Keratinocyte (primary cell): ENCODE data around the gene SYCN. TPM values are rescaled to one million over a fixed set of nuclear protein-coding genes. Genes with fewer than 3 reads are reported as not detected.

ENCODE experiments used
- DNase-seq: peaks from one replicate; pipeline ENCODE4 v3.0.0-alpha.2; 2011; ENCODE audit warnings: low read depth, missing footprints, low spot score
- FAIRE-seq: peaks from 2 replicates; lab custom pipeline; 2011; peaks lifted over from hg19 to GRCh38; lab: Jason Lieb, UNC
- H2AFZ ChIP-seq: 2 replicates; pipeline ENCODE4 v1.6.0; 2012; ENCODE audit warnings: low read length, control low read depth, inconsistent platforms; ENCODE audit not compliant: control insufficient read depth
- H3K27ac ChIP-seq: 2 replicates; pipeline ENCODE4 v1.5.1; 2011; ENCODE audit warnings: low read length; ENCODE audit not compliant: control insufficient read depth, insufficient read depth
- H3K27me3 ChIP-seq: 3 replicates; pipeline ENCODE4 v1.6.0; 2011; ENCODE audit warnings: low read length; ENCODE audit not compliant: control insufficient read depth, insufficient read depth; ENCODE audit errors: extremely low read depth
- H3K36me3 ChIP-seq, 2 experiments: 2 replicates in 1 of 2; 3 replicates in 1 of 2; pipeline ENCODE4 v1.5.1; 2011; ENCODE audit warnings: low read length in 2 of 2, mild to moderate bottlenecking in 1 of 2; ENCODE audit not compliant: control insufficient read depth in 2 of 2, insufficient read depth in 2 of 2; ENCODE audit errors: extremely low read depth in 1 of 2
- H3K4me1 ChIP-seq: 3 replicates; pipeline ENCODE4 v1.5.1; 2011; ENCODE audit warnings: low read length; ENCODE audit not compliant: control insufficient read depth, insufficient read depth; ENCODE audit errors: extremely low read depth
- H3K4me2 ChIP-seq: 3 replicates; pipeline ENCODE4 v1.6.0; 2011; ENCODE audit warnings: low read depth, low read length; ENCODE audit not compliant: control insufficient read depth, insufficient read depth; ENCODE audit errors: extremely low read depth
- H3K4me3 ChIP-seq, 3 experiments: fragments of 200-600 bp in 1 of 3; sonication (generic) in 1 of 3; 2 replicates in 2 of 3; 3 replicates in 1 of 3; pipeline ENCODE4 v1.5.1; 2011 to 2016; ENCODE audit warnings: low read length in 3 of 3, mild to moderate bottlenecking in 3 of 3, control low read depth in 2 of 3, inconsistent platforms in 1 of 3, low read depth in 1 of 3, mixed read lengths in 1 of 3, mixed run types in 1 of 3, moderate library complexity in 1 of 3; ENCODE audit not compliant: control insufficient read depth in 2 of 3, insufficient read depth in 2 of 3; ENCODE audit errors: extremely low read depth in 1 of 3
- H3K79me2 ChIP-seq: 2 replicates; pipeline ENCODE4 v1.6.0; 2012; ENCODE audit warnings: low read length; ENCODE audit not compliant: control insufficient read depth, insufficient read depth
- H3K9ac ChIP-seq: 3 replicates; pipeline ENCODE4 v1.6.0; 2011; ENCODE audit warnings: low read length; ENCODE audit not compliant: control insufficient read depth, insufficient read depth; ENCODE audit errors: extremely low read depth
- H3K9me1 ChIP-seq: 3 replicates; pipeline ENCODE4 v1.6.0; 2011; ENCODE audit warnings: low read length; ENCODE audit not compliant: control insufficient read depth, insufficient read depth; ENCODE audit errors: extremely low read depth
- H3K9me3 ChIP-seq: 2 replicates; pipeline ENCODE4 v1.5.1; 2012; ENCODE audit warnings: low read depth, low read length; ENCODE audit not compliant: control insufficient read depth
- H4K20me1 ChIP-seq: 3 replicates; pipeline ENCODE4 v1.6.0; 2011; ENCODE audit warnings: low read length; ENCODE audit not compliant: control insufficient read depth, insufficient read depth; ENCODE audit errors: extremely low read depth
- EZH2 ChIP-seq: IDR thresholded peaks from one replicate; pipeline ENCODE4 v1.6.1; 2012; ENCODE audit warnings: inconsistent platforms, mild to moderate bottlenecking, low read length, moderate library complexity
- dilution Hi-C: fragments of 300-500 bp; cut with MboI; formaldehyde crosslinking; loops from one replicate; pipeline ENCODE4 v1.7.0; 2020; ENCODE audit warnings: low sequenced_read_pairs; ENCODE audit not compliant: extremely low pct_ligation_motif_present
- polyA plus RNA-seq, 5 experiments: library from polyadenylated mRNA; depleted of rRNA in 3 of 5; stranded (reverse) in 3 of 5; stranded (forward) in 1 of 5; unstranded in 1 of 5; fragments of >200 nt; gene quantifications; 1 replicate in 1 of 5; 2 replicates in 3 of 5; 3 replicates in 1 of 5; pipeline versions ENCODE4 v1.2.1 to v1.2.3, GENCODE V29; 2011 to 2012; ENCODE audit warnings: missing spikeins in 2 of 5, low read depth in 1 of 5, low replicate concordance in 1 of 5
- TF ChIP-seq, protein P1 (sequence below), 3 experiments: IDR thresholded peaks in 1 of 3; conservative IDR thresholded peaks in 1 of 3; optimal IDR thresholded peaks in 1 of 3; 2 replicates in 2 of 3; 3 replicates in 1 of 3; pipeline versions ENCODE3 to v1.5.1; 2011; ENCODE audit warnings: low read length in 3 of 3, mild to moderate bottlenecking in 3 of 3, moderate library complexity in 2 of 3, control low read depth in 1 of 3, inconsistent platforms in 1 of 3; ENCODE audit not compliant: insufficient read depth in 2 of 3; ENCODE audit errors: extremely low read depth in 1 of 3

Gene SYCN
- polyA plus RNA-seq, 1 donor (not counting 4 experiments of a cell fraction or from before 2014, with no cell fraction given): not detected

- H3K79me2 ChIP-seq: peaks cover 62% of the 10 kb centered on the region
- H3K27me3 ChIP-seq: no peaks in the 10 kb centered on the region
- no peaks in the 10 kb centered on the region for H4K20me1 ChIP-seq
- dilution Hi-C loops: no loop called here
- peaks cover 38% of the 10 kb centered on the region for H3K4me1 ChIP-seq
- TF ChIP-seq, protein P1, sequence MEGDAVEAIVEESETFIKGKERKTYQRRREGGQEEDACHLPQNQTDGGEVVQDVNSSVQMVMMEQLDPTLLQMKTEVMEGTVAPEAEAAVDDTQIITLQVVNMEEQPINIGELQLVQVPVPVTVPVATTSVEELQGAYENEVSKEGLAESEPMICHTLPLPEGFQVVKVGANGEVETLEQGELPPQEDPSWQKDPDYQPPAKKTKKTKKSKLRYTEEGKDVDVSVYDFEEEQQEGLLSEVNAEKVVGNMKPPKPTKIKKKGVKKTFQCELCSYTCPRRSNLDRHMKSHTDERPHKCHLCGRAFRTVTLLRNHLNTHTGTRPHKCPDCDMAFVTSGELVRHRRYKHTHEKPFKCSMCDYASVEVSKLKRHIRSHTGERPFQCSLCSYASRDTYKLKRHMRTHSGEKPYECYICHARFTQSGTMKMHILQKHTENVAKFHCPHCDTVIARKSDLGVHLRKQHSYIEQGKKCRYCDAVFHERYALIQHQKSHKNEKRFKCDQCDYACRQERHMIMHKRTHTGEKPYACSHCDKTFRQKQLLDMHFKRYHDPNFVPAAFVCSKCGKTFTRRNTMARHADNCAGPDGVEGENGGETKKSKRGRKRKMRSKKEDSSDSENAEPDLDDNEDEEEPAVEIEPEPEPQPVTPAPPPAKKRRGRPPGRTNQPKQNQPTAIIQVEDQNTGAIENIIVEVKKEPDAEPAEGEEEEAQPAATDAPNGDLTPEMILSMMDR (optimal IDR thresholded peaks at IDR 0.05 in 1 of 3, IDR thresholded peaks at IDR 0.05 in 1 of 3, conservative IDR thresholded peaks at IDR 0.05 in 1 of 3; ENCODE audit: extremely low read depth in 1 of 3, insufficient read depth in 2 of 3, low read length in 3 of 3): no peak
- no peak for TF ChIP-seq EZH2
- no peak overlapping the region for H2AFZ ChIP-seq
- FAIRE-seq (no peak), DNase-seq (no peak)
- peak overlapping the region; percentile 52 for H3K9ac ChIP-seq
- no peaks in the 10 kb centered on the region for H3K9me3 ChIP-seq
- peak overlapping the region in 2 of 3 experiments; percentile 19 to 34 for H3K4me3 ChIP-seq
- H3K4me2 ChIP-seq: peak overlapping the region; percentile 37
- peak overlapping the region; percentile 63 for H3K27ac ChIP-seq
- H3K9me1 ChIP-seq: peaks cover 4% of the 10 kb centered on the region
- H3K36me3 ChIP-seq: no peaks in the 10 kb centered on the region
Measured at GRCh38 chr19:39155114-39155700, 48.9 kb downstream of the SYCN start.

GRCh38 chr19:39154629-39155100 lies 49.4 kb downstream of the SYCN start:
- Histone ChIP-seq H3K9me3 (no peaks in the 10 kb centered on the region), H3K4me2 (peak overlapping the region; percentile 37), H3K9me1 (peaks cover 4% of the 10 kb centered on the region), H3K9ac (peak overlapping the region; percentile 52), H3K4me3 (peak overlapping the region in 2 of 3 experiments; percentile 19 to 34), H3K27ac (peak overlapping the region; percentile 63), H3K79me2 (peaks cover 63% of the 10 kb centered on the region), H3K27me3 (no peaks in the 10 kb centered on the region), H3K36me3 (no peaks in the 10 kb centered on the region), H3K4me1 (peaks cover 33% of the 10 kb centered on the region), H2AFZ (no peak overlapping the region), H4K20me1 (no peaks in the 10 kb centered on the region)
- no peak for DNase-seq
- dilution Hi-C loops: no loop called here
- TF ChIP-seq EZH2: no peak
- TF ChIP-seq, protein P1 (optimal IDR thresholded peaks at IDR 0.05 in 1 of 3, IDR thresholded peaks at IDR 0.05 in 1 of 3, conservative IDR thresholded peaks at IDR 0.05 in 1 of 3; ENCODE audit: extremely low read depth in 1 of 3, insufficient read depth in 2 of 3, low read length in 3 of 3): peak in 2 of 3 experiments; percentile 24 to 25
- peak; percentile 68 for FAIRE-seq
